Measurements from ENCODE around the gene USH2A. TPM values are rescaled to one million over a fixed set of nuclear protein-coding genes. Genes with fewer than 3 reads are reported as not detected.

The USH2A gene
- total RNA-seq, 6 experiments from 2014 or later: 0.19 to 1.8 (median 0.81) TPM

DNA sequence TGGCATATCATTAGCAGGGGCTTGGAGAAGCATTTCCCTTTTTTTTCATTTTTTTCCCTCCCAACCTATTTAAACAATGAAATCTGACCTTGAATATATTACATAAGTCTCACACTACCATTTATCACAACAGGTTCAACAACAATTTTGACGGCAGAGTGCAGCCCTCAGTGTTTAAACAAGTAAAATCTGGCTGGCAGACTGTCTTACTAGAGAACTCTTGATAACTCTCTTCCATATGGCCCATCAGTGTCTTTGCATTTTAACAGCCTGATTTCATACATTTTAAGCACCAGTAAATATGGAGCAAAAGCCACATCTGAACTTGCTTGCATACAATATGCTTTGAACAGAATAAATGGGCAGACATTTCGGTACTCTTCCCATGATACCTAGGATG is 643.1 kb downstream of the USH2A start:
- WGBS (ENCODE audit: insufficient coverage, low coverage, low lambda C conversion rate, missing lambda C conversion rate): 49% methylated on average over 2 of the region's 2 CpGs
- Histone ChIP-seq H3K4me3 (no peak overlapping the region), H3K4me1 (no peaks in the 10 kb centered on the region), H3K27me3 (no peaks in the 10 kb centered on the region), H3K36me3 (no peaks in the 10 kb centered on the region), H3K27ac (no peak overlapping the region), H3K9me3 (no peaks in the 10 kb centered on the region)
- no peak for TF ChIP-seq POLR2A (IDR thresholded peaks at IDR 0.05)
- TF ChIP-seq, protein P1, sequence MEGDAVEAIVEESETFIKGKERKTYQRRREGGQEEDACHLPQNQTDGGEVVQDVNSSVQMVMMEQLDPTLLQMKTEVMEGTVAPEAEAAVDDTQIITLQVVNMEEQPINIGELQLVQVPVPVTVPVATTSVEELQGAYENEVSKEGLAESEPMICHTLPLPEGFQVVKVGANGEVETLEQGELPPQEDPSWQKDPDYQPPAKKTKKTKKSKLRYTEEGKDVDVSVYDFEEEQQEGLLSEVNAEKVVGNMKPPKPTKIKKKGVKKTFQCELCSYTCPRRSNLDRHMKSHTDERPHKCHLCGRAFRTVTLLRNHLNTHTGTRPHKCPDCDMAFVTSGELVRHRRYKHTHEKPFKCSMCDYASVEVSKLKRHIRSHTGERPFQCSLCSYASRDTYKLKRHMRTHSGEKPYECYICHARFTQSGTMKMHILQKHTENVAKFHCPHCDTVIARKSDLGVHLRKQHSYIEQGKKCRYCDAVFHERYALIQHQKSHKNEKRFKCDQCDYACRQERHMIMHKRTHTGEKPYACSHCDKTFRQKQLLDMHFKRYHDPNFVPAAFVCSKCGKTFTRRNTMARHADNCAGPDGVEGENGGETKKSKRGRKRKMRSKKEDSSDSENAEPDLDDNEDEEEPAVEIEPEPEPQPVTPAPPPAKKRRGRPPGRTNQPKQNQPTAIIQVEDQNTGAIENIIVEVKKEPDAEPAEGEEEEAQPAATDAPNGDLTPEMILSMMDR (IDR thresholded peaks at IDR 0.05): no peak
- intact Hi-C loops (cut with DNase I): no loop called here
- DNase-seq (no peak), ATAC-seq (no peak)

DNA sequence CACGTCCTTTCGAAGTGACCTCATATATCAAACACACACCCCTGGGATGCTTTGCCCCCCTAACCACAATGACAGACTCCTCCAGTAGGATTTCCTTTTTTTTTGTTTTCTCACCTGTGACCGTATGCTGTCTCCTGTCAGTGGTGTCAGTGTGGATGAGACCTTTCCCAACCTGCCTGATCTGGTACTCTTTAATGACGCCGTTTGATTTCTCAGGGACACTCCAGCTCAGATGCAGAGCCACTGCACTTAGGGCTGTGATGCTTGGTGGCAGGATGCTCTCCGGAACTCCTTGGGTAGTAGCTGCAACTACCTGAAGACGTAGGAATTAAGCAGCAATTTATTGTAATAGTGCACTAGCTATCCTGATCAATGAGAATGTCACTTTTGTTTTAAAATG is 643.5 kb downstream of the USH2A start:
- H3K36me3 ChIP-seq: no peaks in the 10 kb centered on the region
- intact Hi-C loops (cut with DNase I): no loop called here
- 70% methylated on average over 7 of the region's 7 CpGs for WGBS (ENCODE audit: insufficient coverage, low coverage, low lambda C conversion rate, missing lambda C conversion rate)

DNA sequence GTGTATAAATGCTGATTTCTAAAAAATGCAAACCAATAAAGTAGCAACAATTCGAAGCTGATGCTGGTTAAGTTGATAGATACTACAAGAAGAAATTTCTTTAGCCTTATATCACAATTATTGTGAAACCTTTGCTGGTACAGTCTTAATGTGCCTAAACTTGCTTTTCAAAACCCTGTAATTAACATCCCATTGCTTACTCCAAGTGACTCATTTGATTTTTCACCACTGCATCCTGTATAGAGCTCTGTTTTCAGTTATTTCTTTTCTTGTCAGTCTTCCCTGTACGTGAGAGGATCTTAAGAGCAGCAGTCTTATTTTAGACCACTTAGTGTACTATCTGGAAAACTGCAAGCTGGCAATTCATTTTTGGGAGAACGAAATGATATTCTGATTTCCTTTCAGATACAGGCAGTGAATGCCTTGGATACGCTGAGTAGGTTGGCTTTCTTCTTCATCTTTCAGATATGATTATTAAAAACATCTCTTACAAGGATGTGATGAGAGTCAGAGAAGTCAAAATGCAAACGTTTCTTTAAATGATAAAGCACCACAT is 645.8 kb downstream of the USH2A start:
- no peaks in the 10 kb centered on the region for H3K4me1 ChIP-seq
- DNase-seq (no peak), ATAC-seq (no peak)
- H3K9me3 ChIP-seq: no peaks in the 10 kb centered on the region
- no peaks in the 10 kb centered on the region for H3K27me3 ChIP-seq
- H3K27ac ChIP-seq: no peak overlapping the region
- 49% methylated on average over 5 of the region's 5 CpGs for WGBS (ENCODE audit: insufficient coverage, low coverage, low lambda C conversion rate, missing lambda C conversion rate)
- no peak for TF ChIP-seq POLR2A (IDR thresholded peaks at IDR 0.05)
- TF ChIP-seq, protein P1 (IDR thresholded peaks at IDR 0.05): no peak
- intact Hi-C loops (cut with DNase I): no loop called here
- H3K4me3 ChIP-seq: no peak overlapping the region
- no peaks in the 10 kb centered on the region for H3K36me3 ChIP-seq

More for the DNA sequence above, 643.5 kb downstream of the USH2A start:
- DNase-seq: no peak
- Histone ChIP-seq H3K9me3 (no peaks in the 10 kb centered on the region), H3K27ac (no peak overlapping the region), H3K4me1 (no peaks in the 10 kb centered on the region), H3K27me3 (no peaks in the 10 kb centered on the region), H3K4me3 (no peak overlapping the region)
- TF ChIP-seq, protein P1 (IDR thresholded peaks at IDR 0.05): no peak
- TF ChIP-seq POLR2A (IDR thresholded peaks at IDR 0.05): no peak
- no peak for ATAC-seq

DNA sequence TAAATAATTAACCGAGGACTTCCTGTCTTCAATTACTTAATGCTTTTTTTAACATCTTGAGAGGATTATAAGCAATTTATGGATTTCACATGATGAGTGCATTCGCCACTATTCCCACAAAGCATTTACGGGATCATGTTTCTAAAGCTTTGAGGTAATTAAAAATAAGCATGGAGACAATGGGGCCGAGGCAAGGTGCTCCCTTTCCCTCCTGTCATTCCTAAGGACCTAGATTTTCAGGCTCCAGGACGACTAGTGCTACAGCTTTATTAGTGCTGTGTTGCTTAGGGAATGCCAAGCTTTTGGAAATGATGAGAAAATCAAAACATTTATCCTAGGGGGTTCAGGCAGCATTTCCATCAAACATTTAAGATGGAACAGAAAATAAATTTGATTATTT is 646.9 kb downstream of the USH2A start:
- no peak overlapping the region for H3K4me3 ChIP-seq
- no peak for TF ChIP-seq POLR2A (IDR thresholded peaks at IDR 0.05)
- TF ChIP-seq, protein P1 (IDR thresholded peaks at IDR 0.05): no peak
- 42% methylated on average over 5 of the region's 5 CpGs for WGBS (ENCODE audit: insufficient coverage, low coverage, low lambda C conversion rate, missing lambda C conversion rate)
- no peak for ATAC-seq
- H3K4me1 ChIP-seq: no peaks in the 10 kb centered on the region
- no peak for DNase-seq
- intact Hi-C loops (cut with DNase I): no loop called here
- no peak overlapping the region for H3K27ac ChIP-seq
- H3K36me3 ChIP-seq: no peaks in the 10 kb centered on the region
- no peaks in the 10 kb centered on the region for H3K27me3 ChIP-seq
- H3K9me3 ChIP-seq: no peaks in the 10 kb centered on the region

DNA sequence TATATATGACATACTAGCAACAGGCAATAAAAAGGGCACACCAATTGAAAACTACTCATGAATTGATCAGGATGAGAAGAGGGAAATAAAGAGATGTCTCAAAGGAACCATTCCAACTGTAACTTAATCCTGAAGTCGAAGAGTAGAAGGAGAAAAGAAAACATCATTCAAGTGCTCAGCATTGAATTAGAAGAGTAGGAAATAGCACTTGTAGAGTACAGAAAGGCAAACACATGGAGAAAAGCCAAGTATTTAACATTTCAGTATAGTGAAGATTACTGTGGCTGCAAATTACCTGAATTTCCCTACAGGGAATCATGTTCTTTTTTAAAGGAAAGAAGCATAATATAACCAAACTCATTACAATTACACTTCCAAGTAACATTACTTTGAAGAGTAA is 651.1 kb downstream of the USH2A start:
- H3K4me3 ChIP-seq: no peak overlapping the region
- no peak for DNase-seq
- intact Hi-C loops (cut with DNase I): no loop called here
- WGBS (ENCODE audit: insufficient coverage, low coverage, low lambda C conversion rate, missing lambda C conversion rate): 56% methylated on average over 1 of the region's 1 CpG
- no peaks in the 10 kb centered on the region for H3K4me1 ChIP-seq
- no peaks in the 10 kb centered on the region for H3K27me3 ChIP-seq
- H3K36me3 ChIP-seq: no peaks in the 10 kb centered on the region
- ATAC-seq: no peak
- H3K9me3 ChIP-seq: no peaks in the 10 kb centered on the region
- H3K27ac ChIP-seq: no peak overlapping the region
- no peak for TF ChIP-seq POLR2A (IDR thresholded peaks at IDR 0.05)
- TF ChIP-seq, protein P1 (IDR thresholded peaks at IDR 0.05): no peak
